ENCODE results near the gene SNX18.

The SNX18 gene

GRCh38 chr5:54541823-54542783 is 24.5 kb downstream of the SNX18 start:
- DNase-seq (ENCODE audit: low read depth, low spot score), result no peak

GRCh38 chr5:54544044-54544443 is 26.5 kb downstream of the SNX18 start:
- DNase-seq (ENCODE audit: low read depth, low spot score), result no peak

- no peak for DNase-seq (ENCODE audit: low read depth, low spot score)
Observed at GRCh38 chr5:54545796-54546195, 28.2 kb downstream of the SNX18 start.

GRCh38 chr5:54547711-54548250 is 30.2 kb downstream of the SNX18 start:
- DNase-seq (ENCODE audit: low read depth, low spot score), result no peak

GRCh38 chr5:54548565-54548964 is 31.0 kb downstream of the SNX18 start:
- no peak for DNase-seq (ENCODE audit: low read depth, low spot score)

- no peak for DNase-seq (ENCODE audit: low read depth, low spot score)
Observed at GRCh38 chr5:54551292-54551691, 33.7 kb downstream of the SNX18 start.

GRCh38 chr5:54551926-54552325 is 34.4 kb downstream of the SNX18 start:
- no peak for DNase-seq (ENCODE audit: low read depth, low spot score)

- no peak for DNase-seq (ENCODE audit: low read depth, low spot score)
Observed at GRCh38 chr5:54552446-54552845, 34.9 kb downstream of the SNX18 start.

GRCh38 chr5:54553659-54554207 is 36.2 kb downstream of the SNX18 start:
- no peak for DNase-seq (ENCODE audit: low read depth, low spot score)

GRCh38 chr5:54556141-54556540 is 38.6 kb downstream of the SNX18 start:
- DNase-seq (ENCODE audit: low read depth, low spot score), result no peak

GRCh38 chr5:54558362-54558761 is 40.8 kb downstream of the SNX18 start:
- no peak for DNase-seq (ENCODE audit: low read depth, low spot score)

GRCh38 chr5:54561651-54562050 is 44.1 kb downstream of the SNX18 start:
- DNase-seq (ENCODE audit: low read depth, low spot score), result no peak

- DNase-seq (ENCODE audit: low read depth, low spot score), result no peak
Observed at GRCh38 chr5:54563083-54563761, 45.7 kb downstream of the SNX18 start.

- DNase-seq (ENCODE audit: low read depth, low spot score), result no peak
Observed at GRCh38 chr5:54567996-54568395, 50.4 kb downstream of the SNX18 start.

GRCh38 chr5:54570916-54571315 is 53.4 kb downstream of the SNX18 start:
- no peak for DNase-seq (ENCODE audit: low read depth, low spot score)

GRCh38 chr5:54571462-54571861 is 53.9 kb downstream of the SNX18 start:
- DNase-seq (ENCODE audit: low read depth, low spot score), result no peak

GRCh38 chr5:54573812-54574489 is 56.4 kb downstream of the SNX18 start:
- DNase-seq (ENCODE audit: low read depth, low spot score), result no peak

- no peak for DNase-seq (ENCODE audit: low read depth, low spot score)
Observed at GRCh38 chr5:54577528-54577927, 60.0 kb downstream of the SNX18 start.

GRCh38 chr5:54577937-54578653 is 60.5 kb downstream of the SNX18 start:
- no peak for DNase-seq (ENCODE audit: low read depth, low spot score)

- no peak for DNase-seq (ENCODE audit: low read depth, low spot score)
Observed at GRCh38 chr5:54579591-54580295, 62.2 kb downstream of the SNX18 start.

Data from smooth muscle cell of the brain vasculature (primary cell).